RWPE2 (cell line): ENCODE measurements around the gene CBS.
"Not testable (repeated sequence)": the region's sequence is repeated elsewhere in the genome, so short reads cannot be mapped to it uniquely, and the experiment has no call there.

ENCODE experiments used
- ATAC-seq: fragments of 200-7000 bp; cut with Tn5 transposase; 3 replicates; pipeline ENCODE4 v1.9.1; 2021; ENCODE audit warnings: low read depth
- DNase-seq: peaks from one replicate; pipeline ENCODE4 v3.0.0-alpha.2; 2020; ENCODE audit warnings: low spot score
- H3K27ac ChIP-seq: fragments of 450-650 bp; 2 replicates; pipeline ENCODE4 v1.5.1; 2017; ENCODE audit warnings: mild to moderate bottlenecking; ENCODE audit not compliant: poor library complexity, severe bottlenecking
- H3K27me3 ChIP-seq: fragments of 250-450 bp; sonication (Bioruptor Pico); 2 replicates; pipeline ENCODE4 v1.5.1; 2021; ENCODE audit warnings: mild to moderate bottlenecking, moderate library complexity; ENCODE audit not compliant: insufficient read depth, poor library complexity, severe bottlenecking
- H3K36me3 ChIP-seq: fragments of 250-450 bp; sonication (Bioruptor Pico); 2 replicates; pipeline ENCODE4 v1.5.1; 2020; ENCODE audit warnings: low read depth, mild to moderate bottlenecking, moderate library complexity
- H3K4me1 ChIP-seq: fragments of 250-450 bp; sonication (Bioruptor Pico); 2 replicates; pipeline ENCODE4 v1.5.1; 2021; ENCODE audit warnings: mild to moderate bottlenecking, moderate library complexity; ENCODE audit not compliant: insufficient read depth, poor library complexity, severe bottlenecking
- H3K4me3 ChIP-seq: fragments of 250-450 bp; sonication (Bioruptor Pico); 2 replicates; pipeline ENCODE4 v1.5.1; 2021; ENCODE audit warnings: mild to moderate bottlenecking, moderate library complexity; ENCODE audit not compliant: severe bottlenecking
- H3K9me3 ChIP-seq: fragments of 250-450 bp; sonication (Bioruptor Pico); 2 replicates; pipeline ENCODE4 v1.5.1; 2021; ENCODE audit warnings: mild to moderate bottlenecking, moderate library complexity; ENCODE audit not compliant: severe bottlenecking

Gene CBS

GRCh38 chr21:43091979-43092614 lies 16.5 kb upstream of the CBS start:
- ATAC-seq = peak; percentile 45
- not testable (repeated sequence) for H3K4me1 ChIP-seq

GRCh38 chr21:43090947-43091346 lies 15.3 kb upstream of the CBS start:
- not testable (repeated sequence) for H3K36me3 ChIP-seq, H3K4me3 ChIP-seq, H3K27ac ChIP-seq, H3K27me3 ChIP-seq, ATAC-seq, H3K4me1 ChIP-seq, H3K9me3 ChIP-seq, DNase-seq

More at GRCh38 chr21:43091979-43092614, 16.5 kb upstream of the CBS start:
- not testable (repeated sequence) for H3K27ac ChIP-seq, H3K27me3 ChIP-seq, DNase-seq, H3K36me3 ChIP-seq, H3K4me3 ChIP-seq, H3K9me3 ChIP-seq

GRCh38 chr21:43089463-43089862 lies 13.8 kb upstream of the CBS start:
- H3K9me3 ChIP-seq, H3K27ac ChIP-seq, H3K4me1 ChIP-seq, ATAC-seq, H3K4me3 ChIP-seq, H3K27me3 ChIP-seq, DNase-seq, H3K36me3 ChIP-seq: not testable (repeated sequence)

GRCh38 chr21:43082587-43083300 lies 7.1 kb upstream of the CBS start:
- H3K9me3 ChIP-seq, H3K36me3 ChIP-seq, H3K4me1 ChIP-seq, H3K27me3 ChIP-seq, DNase-seq, H3K27ac ChIP-seq, ATAC-seq, H3K4me3 ChIP-seq: not testable (repeated sequence)

GRCh38 chr21:43076643-43077042 lies 1.0 kb upstream of the CBS start:
- H3K36me3 ChIP-seq, H3K4me1 ChIP-seq, H3K27ac ChIP-seq, H3K4me3 ChIP-seq, ATAC-seq, H3K9me3 ChIP-seq, H3K27me3 ChIP-seq: not testable (repeated sequence)
- DNase-seq = peak; percentile 2

- DNase-seq, H3K36me3 ChIP-seq, H3K4me3 ChIP-seq, H3K27ac ChIP-seq, H3K4me1 ChIP-seq, H3K27me3 ChIP-seq, H3K9me3 ChIP-seq: not testable (repeated sequence)
- ATAC-seq = peak; percentile 26; the same call in 1 of the 3 replicates
Measured at GRCh38 chr21:43076023-43076637, 495 bp upstream of the CBS start.

- not testable (repeated sequence) for ATAC-seq, H3K27ac ChIP-seq, H3K27me3 ChIP-seq, H3K36me3 ChIP-seq, H3K4me3 ChIP-seq, DNase-seq, H3K9me3 ChIP-seq, H3K4me1 ChIP-seq
Measured at GRCh38 chr21:43074401-43075169, 1.1 kb downstream of the CBS start.

- DNase-seq, ATAC-seq, H3K4me1 ChIP-seq, H3K4me3 ChIP-seq, H3K9me3 ChIP-seq, H3K36me3 ChIP-seq, H3K27ac ChIP-seq, H3K27me3 ChIP-seq: not testable (repeated sequence)
Measured at GRCh38 chr21:43072742-43073141, 2.9 kb downstream of the CBS start.

GRCh38 chr21:43069682-43070081 lies 6.0 kb downstream of the CBS start:
- not testable (repeated sequence) for H3K27ac ChIP-seq, H3K9me3 ChIP-seq, DNase-seq, H3K4me1 ChIP-seq, H3K4me3 ChIP-seq, H3K27me3 ChIP-seq, H3K36me3 ChIP-seq, ATAC-seq

- not testable (repeated sequence) for H3K4me3 ChIP-seq, H3K36me3 ChIP-seq, H3K9me3 ChIP-seq, H3K4me1 ChIP-seq, DNase-seq, H3K27me3 ChIP-seq, ATAC-seq, H3K27ac ChIP-seq
Measured at GRCh38 chr21:43068065-43068464, 7.6 kb downstream of the CBS start.

GRCh38 chr21:43066690-43067089 lies 8.9 kb downstream of the CBS start:
- H3K36me3 ChIP-seq, H3K4me1 ChIP-seq, H3K9me3 ChIP-seq, H3K27me3 ChIP-seq, ATAC-seq, H3K4me3 ChIP-seq, H3K27ac ChIP-seq: not testable (repeated sequence)
- DNase-seq = peak; percentile 23
